ENCODE data around the gene MT1B.

DNA sequence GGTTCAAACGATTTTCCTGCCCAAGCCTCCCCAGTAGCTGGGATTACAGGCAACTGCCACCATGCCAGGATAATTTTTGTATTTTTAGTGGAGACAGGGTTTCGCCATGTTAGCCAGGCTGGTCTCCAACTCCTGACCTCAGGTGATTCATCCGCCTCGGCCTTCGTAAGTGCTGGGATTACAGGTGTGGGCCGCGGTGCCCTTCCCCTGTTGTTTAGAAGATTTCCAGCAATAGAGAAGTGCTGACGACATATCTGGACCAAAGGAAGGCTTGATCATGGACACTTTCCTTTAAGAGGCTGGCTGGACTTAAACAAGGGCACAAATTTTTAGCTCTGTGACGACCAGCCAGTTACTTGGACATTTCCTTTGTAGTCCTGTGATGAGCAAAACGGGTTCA lies 20.5 kb upstream of the MT1B start:
- TF ChIP-seq, protein P1, sequence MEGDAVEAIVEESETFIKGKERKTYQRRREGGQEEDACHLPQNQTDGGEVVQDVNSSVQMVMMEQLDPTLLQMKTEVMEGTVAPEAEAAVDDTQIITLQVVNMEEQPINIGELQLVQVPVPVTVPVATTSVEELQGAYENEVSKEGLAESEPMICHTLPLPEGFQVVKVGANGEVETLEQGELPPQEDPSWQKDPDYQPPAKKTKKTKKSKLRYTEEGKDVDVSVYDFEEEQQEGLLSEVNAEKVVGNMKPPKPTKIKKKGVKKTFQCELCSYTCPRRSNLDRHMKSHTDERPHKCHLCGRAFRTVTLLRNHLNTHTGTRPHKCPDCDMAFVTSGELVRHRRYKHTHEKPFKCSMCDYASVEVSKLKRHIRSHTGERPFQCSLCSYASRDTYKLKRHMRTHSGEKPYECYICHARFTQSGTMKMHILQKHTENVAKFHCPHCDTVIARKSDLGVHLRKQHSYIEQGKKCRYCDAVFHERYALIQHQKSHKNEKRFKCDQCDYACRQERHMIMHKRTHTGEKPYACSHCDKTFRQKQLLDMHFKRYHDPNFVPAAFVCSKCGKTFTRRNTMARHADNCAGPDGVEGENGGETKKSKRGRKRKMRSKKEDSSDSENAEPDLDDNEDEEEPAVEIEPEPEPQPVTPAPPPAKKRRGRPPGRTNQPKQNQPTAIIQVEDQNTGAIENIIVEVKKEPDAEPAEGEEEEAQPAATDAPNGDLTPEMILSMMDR (IDR thresholded peaks at IDR 0.05): no peak
- no peak for TF ChIP-seq POLR2A (IDR thresholded peaks at IDR 0.05)

Data from thyroid gland (tissue), 4 donors.